Lower lobe of right lung (tissue), 2 donors: Measurements from ENCODE around the gene WRNIP1. TPM values are rescaled to one million over a fixed set of nuclear protein-coding genes. Genes with fewer than 3 reads are reported as not detected.

Experiments used
- ATAC-seq, 2 donors: fragments of 200-7000 bp; cut with Tn5 transposase; one replicate each; pipeline ENCODE4 v1.9.1; 2020 to 2022; ENCODE audit warnings: mild to moderate bottlenecking in 2 of 2, moderate library complexity in 2 of 2
- DNase-seq: peaks from one replicate; pipeline ENCODE4 v3.0.0-alpha.2; 2020
- H3K27ac ChIP-seq: fragments of 200-600 bp; one replicate; pipeline ENCODE4 v1.8.0; 2022
- H3K27me3 ChIP-seq: fragments of 200-600 bp; one replicate; pipeline ENCODE4 v1.8.0; 2022; ENCODE audit warnings: low read depth
- H3K36me3 ChIP-seq: fragments of 200-600 bp; one replicate; pipeline ENCODE4 v1.8.0; 2022; ENCODE audit warnings: mild to moderate bottlenecking
- H3K4me1 ChIP-seq: fragments of 200-600 bp; one replicate; pipeline ENCODE4 v1.8.0; 2022
- H3K4me3 ChIP-seq: fragments of 200-600 bp; one replicate; pipeline ENCODE4 v1.8.0; 2022; ENCODE audit warnings: mild to moderate bottlenecking
- H3K9me3 ChIP-seq: fragments of 200-600 bp; one replicate; pipeline ENCODE4 v1.8.0; 2022
- intact Hi-C: fragments of 100-400 bp; cut with DNase I; formaldehyde crosslinking; loops from one replicate; pipeline ENCODE4 v1.11.0; 2022
- total RNA-seq: library from RNA; stranded (reverse); fragmentation: NEBNext Ultra II Directional; extraction: Animal tissue kit (Norgen Biotek cat#: 25700); gene quantifications from one replicate; pipeline ENCODE4 v1.2.1, GENCODE V29; 2021
- TF ChIP-seq, protein P1 (sequence below): fragments of 200-600 bp; IDR thresholded peaks from one replicate; pipeline ENCODE4 v1.8.0; 2022; ENCODE audit warnings: antibody characterized with exemption, mild to moderate bottlenecking
- donor health status: DM: no; HTN: yes; CAD: no; lungs with severe emphysema.

The WRNIP1 gene
- total RNA-seq, 1 donor from 2014 or later: 45.1 TPM

- no peak overlapping the region for H3K4me3 ChIP-seq
- ATAC-seq: no peak
- no peaks in the 10 kb centered on the region for H3K9me3 ChIP-seq
- intact Hi-C loops: no loop called here
- no peak overlapping the region for H3K27ac ChIP-seq
- H3K4me1 ChIP-seq: peaks cover 7% of the 10 kb centered on the region
- no peaks in the 10 kb centered on the region for H3K36me3 ChIP-seq
- no peaks in the 10 kb centered on the region for H3K27me3 ChIP-seq
- TF ChIP-seq, protein P1, sequence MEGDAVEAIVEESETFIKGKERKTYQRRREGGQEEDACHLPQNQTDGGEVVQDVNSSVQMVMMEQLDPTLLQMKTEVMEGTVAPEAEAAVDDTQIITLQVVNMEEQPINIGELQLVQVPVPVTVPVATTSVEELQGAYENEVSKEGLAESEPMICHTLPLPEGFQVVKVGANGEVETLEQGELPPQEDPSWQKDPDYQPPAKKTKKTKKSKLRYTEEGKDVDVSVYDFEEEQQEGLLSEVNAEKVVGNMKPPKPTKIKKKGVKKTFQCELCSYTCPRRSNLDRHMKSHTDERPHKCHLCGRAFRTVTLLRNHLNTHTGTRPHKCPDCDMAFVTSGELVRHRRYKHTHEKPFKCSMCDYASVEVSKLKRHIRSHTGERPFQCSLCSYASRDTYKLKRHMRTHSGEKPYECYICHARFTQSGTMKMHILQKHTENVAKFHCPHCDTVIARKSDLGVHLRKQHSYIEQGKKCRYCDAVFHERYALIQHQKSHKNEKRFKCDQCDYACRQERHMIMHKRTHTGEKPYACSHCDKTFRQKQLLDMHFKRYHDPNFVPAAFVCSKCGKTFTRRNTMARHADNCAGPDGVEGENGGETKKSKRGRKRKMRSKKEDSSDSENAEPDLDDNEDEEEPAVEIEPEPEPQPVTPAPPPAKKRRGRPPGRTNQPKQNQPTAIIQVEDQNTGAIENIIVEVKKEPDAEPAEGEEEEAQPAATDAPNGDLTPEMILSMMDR: no peak
- no peak for DNase-seq
Observed at GRCh38 chr6:2752477-2753109, 12.6 kb upstream of the WRNIP1 start.

- H3K4me3 ChIP-seq: no peak overlapping the region
- DNase-seq: no peak
- no peak overlapping the region for H3K27ac ChIP-seq
- H3K4me1 ChIP-seq: peaks cover 7% of the 10 kb centered on the region
- TF ChIP-seq, protein P1: no peak
- intact Hi-C loops: no loop called here
- H3K9me3 ChIP-seq: no peaks in the 10 kb centered on the region
- no peak for ATAC-seq
- no peaks in the 10 kb centered on the region for H3K36me3 ChIP-seq
- no peaks in the 10 kb centered on the region for H3K27me3 ChIP-seq
Observed at GRCh38 chr6:2753110-2753489, 12.1 kb upstream of the WRNIP1 start.

DNA sequence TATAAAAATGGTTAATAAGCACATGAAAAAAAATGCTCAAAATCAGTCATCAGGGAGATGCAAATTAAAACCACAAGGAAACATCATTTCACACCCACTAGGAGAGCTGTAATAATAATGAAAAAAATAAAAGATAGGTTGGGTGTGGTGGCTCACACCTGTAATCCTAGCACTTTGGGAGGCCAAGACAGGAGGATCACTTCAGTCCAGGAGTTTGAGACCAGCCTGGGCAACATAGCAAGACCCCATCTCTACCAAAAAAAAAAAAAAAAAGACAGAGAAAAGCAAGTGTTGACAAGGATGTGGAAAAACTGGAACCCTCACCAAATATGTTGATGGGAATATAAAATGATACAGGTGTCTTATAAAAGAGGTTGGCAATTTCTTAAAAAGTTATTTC, 11.4 kb upstream of the WRNIP1 start:
- ATAC-seq (no peak), DNase-seq (no peak)
- H3K27ac ChIP-seq: no peak overlapping the region
- TF ChIP-seq, protein P1: no peak
- H3K4me1 ChIP-seq: peaks cover 7% of the 10 kb centered on the region
- H3K4me3 ChIP-seq: no peak overlapping the region
- H3K27me3 ChIP-seq: no peaks in the 10 kb centered on the region
- no peaks in the 10 kb centered on the region for H3K9me3 ChIP-seq
- intact Hi-C loops: no loop called here
- no peaks in the 10 kb centered on the region for H3K36me3 ChIP-seq

GRCh38 chr6:2754393-2754792, 10.8 kb upstream of the WRNIP1 start:
- intact Hi-C loops: no loop called here

DNA sequence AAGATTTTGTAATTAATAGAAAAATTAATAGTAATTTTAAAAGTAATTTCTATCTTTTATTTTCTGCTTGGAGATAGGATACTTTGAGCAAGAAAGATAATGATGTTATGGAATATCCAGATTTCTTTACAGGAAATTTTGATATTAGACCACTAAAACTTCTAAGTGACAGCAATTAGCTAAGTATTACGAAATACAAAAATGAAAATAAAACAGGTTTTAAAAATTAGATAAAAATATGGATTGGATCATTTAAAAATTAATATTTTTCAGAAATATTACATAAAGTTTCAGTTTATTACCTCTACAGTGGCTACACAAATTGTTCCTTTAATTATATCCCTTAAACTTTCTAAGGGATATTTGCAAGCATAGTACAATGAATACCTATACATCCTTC, 10.3 kb upstream of the WRNIP1 start:
- no peak for ATAC-seq
- H3K4me1 ChIP-seq: peaks cover 3% of the 10 kb centered on the region
- no peaks in the 10 kb centered on the region for H3K27me3 ChIP-seq
- H3K36me3 ChIP-seq: no peaks in the 10 kb centered on the region
- H3K9me3 ChIP-seq: no peaks in the 10 kb centered on the region
- intact Hi-C loops: no loop called here
- H3K27ac ChIP-seq: no peak overlapping the region
- TF ChIP-seq, protein P1: no peak
- H3K4me3 ChIP-seq: no peak overlapping the region
- no peak for DNase-seq

More at GRCh38 chr6:2754393-2754792, 10.8 kb upstream of the WRNIP1 start:
- H3K36me3 ChIP-seq: no peaks in the 10 kb centered on the region
- H3K9me3 ChIP-seq: no peaks in the 10 kb centered on the region
- H3K4me1 ChIP-seq: peaks cover 7% of the 10 kb centered on the region
- TF ChIP-seq, protein P1: no peak
- ATAC-seq (no peak), DNase-seq (no peak)
- H3K27ac ChIP-seq: no peak overlapping the region
- no peak overlapping the region for H3K4me3 ChIP-seq
- no peaks in the 10 kb centered on the region for H3K27me3 ChIP-seq

DNA sequence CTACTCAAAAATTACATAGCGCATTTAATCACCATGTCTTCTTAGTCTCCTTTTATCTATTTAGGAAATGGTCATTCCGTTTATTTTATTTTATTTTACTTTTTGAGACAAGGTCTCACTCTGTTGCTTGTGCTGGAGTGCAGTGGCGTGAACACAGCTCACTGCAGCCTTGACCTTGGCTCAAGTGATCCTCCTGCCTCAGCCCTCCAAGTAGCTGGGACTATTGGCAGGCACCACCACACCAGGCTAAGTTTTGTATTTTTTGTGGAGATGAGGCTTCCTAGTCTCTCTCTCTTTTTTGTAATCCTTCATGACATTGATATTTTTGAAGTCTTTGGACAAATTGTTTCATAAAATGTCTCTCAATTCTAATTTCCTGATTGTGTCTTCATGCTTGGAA, 9.7 kb upstream of the WRNIP1 start:
- Histone ChIP-seq H3K4me1 (no peaks in the 10 kb centered on the region), H3K27me3 (no peaks in the 10 kb centered on the region), H3K9me3 (no peaks in the 10 kb centered on the region), H3K27ac (no peak overlapping the region), H3K36me3 (no peaks in the 10 kb centered on the region), H3K4me3 (no peak overlapping the region)
- TF ChIP-seq, protein P1: no peak
- DNase-seq (no peak), ATAC-seq (no peak)
- intact Hi-C loops: no loop called here
